ENCODE measurements around the gene KRTAP10-5.
A peak's percentile ranks its signal among the peaks of the same experiment; 100 is the strongest.
"Not testable (repeated sequence)": the region's sequence is repeated elsewhere in the genome, so short reads cannot be mapped to it uniquely, and the experiment has no call there.

Gene KRTAP10-5

GRCh38 chr21:44575307-44576024 lies 4.9 kb downstream of the KRTAP10-5 start:
- Mint-ChIP-seq H3K27ac (no peak overlapping the region), H3K36me3 (ENCODE audit: low read depth) (no peaks in the 10 kb centered on the region), H3K9me3 (peaks cover 27% of the 10 kb centered on the region), H3K4me3 (no peak overlapping the region), H3K4me1 (ENCODE audit: low read depth) (peaks cover 2% of the 10 kb centered on the region), H3K27me3 (ENCODE audit: low read depth) (peaks cover 5% of the 10 kb centered on the region)

- Mint-ChIP-seq H3K4me1 (ENCODE audit: low read depth) (peaks cover 2% of the 10 kb centered on the region), H3K27me3 (ENCODE audit: low read depth) (peaks cover 5% of the 10 kb centered on the region)
Measured at GRCh38 chr21:44574457-44575306, 5.7 kb downstream of the KRTAP10-5 start.

GRCh38 chr21:44573630-44574456 lies 6.6 kb downstream of the KRTAP10-5 start, which contains the start of gene KRTAP10-4:
TSS of gene KRTAP10-4 (plus strand) at chr21:44573729. CDS start at chr21:44573759, 30 bp downstream.
- peaks cover 26% of the 10 kb centered on the region for H3K9me3 Mint-ChIP-seq
- not testable (repeated sequence) for H3K36me3 Mint-ChIP-seq (ENCODE audit: low read depth); H3K4me3 Mint-ChIP-seq; H3K27ac Mint-ChIP-seq; H3K27me3 Mint-ChIP-seq (ENCODE audit: low read depth); H3K4me1 Mint-ChIP-seq (ENCODE audit: low read depth)

More at GRCh38 chr21:44574457-44575306, 5.7 kb downstream of the KRTAP10-5 start:
- no peaks in the 10 kb centered on the region for H3K36me3 Mint-ChIP-seq (ENCODE audit: low read depth)
- H3K9me3 Mint-ChIP-seq: peaks cover 26% of the 10 kb centered on the region
- no peak overlapping the region for H3K27ac Mint-ChIP-seq
- H3K4me3 Mint-ChIP-seq: no peak overlapping the region

GRCh38 chr21:44572959-44573583 lies 7.3 kb downstream of the KRTAP10-5 start:
- H3K36me3 Mint-ChIP-seq (ENCODE audit: low read depth): no peaks in the 10 kb centered on the region
- peaks cover 2% of the 10 kb centered on the region for H3K4me1 Mint-ChIP-seq (ENCODE audit: low read depth)
- H3K27ac Mint-ChIP-seq: no peak overlapping the region
- H3K27me3 Mint-ChIP-seq (ENCODE audit: low read depth): peaks cover 5% of the 10 kb centered on the region
- H3K9me3 Mint-ChIP-seq: peaks cover 22% of the 10 kb centered on the region
- no peak overlapping the region for H3K4me3 Mint-ChIP-seq

- H3K9me3 Mint-ChIP-seq: peaks cover 15% of the 10 kb centered on the region
- H3K27me3 Mint-ChIP-seq (ENCODE audit: low read depth): peaks cover 5% of the 10 kb centered on the region
- H3K4me1 Mint-ChIP-seq (ENCODE audit: low read depth): peaks cover 2% of the 10 kb centered on the region
- no peak overlapping the region for H3K27ac Mint-ChIP-seq
- no peak overlapping the region for H3K4me3 Mint-ChIP-seq
- no peaks in the 10 kb centered on the region for H3K36me3 Mint-ChIP-seq (ENCODE audit: low read depth)
Measured at GRCh38 chr21:44571844-44572782, 8.3 kb downstream of the KRTAP10-5 start.

- Mint-ChIP-seq H3K27ac (no peak overlapping the region), H3K4me1 (ENCODE audit: low read depth) (peaks cover 2% of the 10 kb centered on the region), H3K9me3 (peaks cover 7% of the 10 kb centered on the region), H3K27me3 (ENCODE audit: low read depth) (peaks cover 5% of the 10 kb centered on the region), H3K4me3 (no peak overlapping the region), H3K36me3 (ENCODE audit: low read depth) (no peaks in the 10 kb centered on the region)
Measured at GRCh38 chr21:44571296-44571695, 9.1 kb downstream of the KRTAP10-5 start.

- Mint-ChIP-seq H3K36me3 (ENCODE audit: low read depth) (no peaks in the 10 kb centered on the region), H3K4me1 (ENCODE audit: low read depth) (peaks cover 8% of the 10 kb centered on the region), H3K9me3 (no peaks in the 10 kb centered on the region), H3K27ac (no peak overlapping the region), H3K27me3 (ENCODE audit: low read depth) (no peaks in the 10 kb centered on the region), H3K4me3 (no peak overlapping the region)
Measured at GRCh38 chr21:44569861-44570517, 10.4 kb downstream of the KRTAP10-5 start.

GRCh38 chr21:44568667-44569556 lies 11.5 kb downstream of the KRTAP10-5 start:
- H3K27ac Mint-ChIP-seq: no peak overlapping the region
- no peaks in the 10 kb centered on the region for H3K36me3 Mint-ChIP-seq (ENCODE audit: low read depth)
- H3K4me3 Mint-ChIP-seq: peak overlapping the region; percentile 11
- H3K4me1 Mint-ChIP-seq (ENCODE audit: low read depth): peaks cover 12% of the 10 kb centered on the region
- no peaks in the 10 kb centered on the region for H3K27me3 Mint-ChIP-seq (ENCODE audit: low read depth)
- no peaks in the 10 kb centered on the region for H3K9me3 Mint-ChIP-seq

- Mint-ChIP-seq H3K27me3 (ENCODE audit: low read depth) (no peaks in the 10 kb centered on the region), H3K27ac (no peak overlapping the region), H3K36me3 (ENCODE audit: low read depth) (no peaks in the 10 kb centered on the region), H3K4me1 (ENCODE audit: low read depth) (peaks cover 12% of the 10 kb centered on the region), H3K9me3 (no peaks in the 10 kb centered on the region), H3K4me3 (no peak overlapping the region)
Measured at GRCh38 chr21:44568261-44568660, 12.1 kb downstream of the KRTAP10-5 start.

GRCh38 chr21:44567481-44568171 lies 12.8 kb downstream of the KRTAP10-5 start:
- Mint-ChIP-seq H3K4me3 (no peak overlapping the region), H3K4me1 (ENCODE audit: low read depth) (peaks cover 12% of the 10 kb centered on the region), H3K36me3 (ENCODE audit: low read depth) (no peaks in the 10 kb centered on the region), H3K9me3 (peaks cover 4% of the 10 kb centered on the region), H3K27ac (no peak overlapping the region), H3K27me3 (ENCODE audit: low read depth) (peaks cover 2% of the 10 kb centered on the region)

GRCh38 chr21:44566403-44566802 lies 14.0 kb downstream of the KRTAP10-5 start:
- Mint-ChIP-seq H3K9me3 (peaks cover 14% of the 10 kb centered on the region), H3K27me3 (ENCODE audit: low read depth) (peaks cover 14% of the 10 kb centered on the region), H3K4me3 (no peak overlapping the region), H3K27ac (no peak overlapping the region), H3K4me1 (ENCODE audit: low read depth) (peaks cover 12% of the 10 kb centered on the region), H3K36me3 (ENCODE audit: low read depth) (peaks cover 3% of the 10 kb centered on the region)
